ENCODE results near the gene TP63.

Gene TP63

GRCh38 chr3:189896533-189896932 lies 265.3 kb downstream of the TP63 start:
- no peaks in the 10 kb centered on the region for H3K36me3 ChIP-seq (ENCODE audit: control insufficient read depth, insufficient read depth, low read length)
- no peak overlapping the region for H3K9ac ChIP-seq
- H3K79me2 ChIP-seq, result no peaks in the 10 kb centered on the region
- no peaks in the 10 kb centered on the region for H3K4me1 ChIP-seq
- no peak for TF ChIP-seq CTCF (IDR thresholded peaks at IDR 0.05)
- no peak overlapping the region for H3K4me3 ChIP-seq (ENCODE audit: low read depth, low read length)
- H2AFZ ChIP-seq, result no peak overlapping the region
- no peaks in the 10 kb centered on the region for H3K9me3 ChIP-seq (ENCODE audit: control insufficient read depth, low read length)
- H3K27me3 ChIP-seq (ENCODE audit: control insufficient read depth, insufficient read depth, low read length), result no peaks in the 10 kb centered on the region
- H3K27ac ChIP-seq, result no peak overlapping the region
- no peak overlapping the region for H3K4me2 ChIP-seq (ENCODE audit: low read length)

- Histone ChIP-seq H2AFZ (no peak overlapping the region), H3K27ac (no peak overlapping the region), H3K9me3 (ENCODE audit: control insufficient read depth, low read length) (no peaks in the 10 kb centered on the region), H3K9ac (no peak overlapping the region), H3K4me1 (no peaks in the 10 kb centered on the region), H3K27me3 (ENCODE audit: control insufficient read depth, insufficient read depth, low read length) (no peaks in the 10 kb centered on the region), H3K4me2 (ENCODE audit: low read length) (no peak overlapping the region), H3K79me2 (no peaks in the 10 kb centered on the region), H3K4me3 (ENCODE audit: low read depth, low read length) (no peak overlapping the region), H3K36me3 (ENCODE audit: control insufficient read depth, insufficient read depth, low read length) (no peaks in the 10 kb centered on the region)
- TF ChIP-seq CTCF (IDR thresholded peaks at IDR 0.05), result no peak
Measured at GRCh38 chr3:189897406-189897805, 266.2 kb downstream of the TP63 start.

GRCh38 chr3:189898559-189899153 lies 267.5 kb downstream of the TP63 start:
- no peak overlapping the region for H3K4me2 ChIP-seq (ENCODE audit: low read length)
- H3K36me3 ChIP-seq (ENCODE audit: control insufficient read depth, insufficient read depth, low read length), result no peaks in the 10 kb centered on the region
- no peak overlapping the region for H3K9ac ChIP-seq
- no peaks in the 10 kb centered on the region for H3K79me2 ChIP-seq
- no peaks in the 10 kb centered on the region for H3K27me3 ChIP-seq (ENCODE audit: control insufficient read depth, insufficient read depth, low read length)
- H3K27ac ChIP-seq, result no peak overlapping the region
- no peaks in the 10 kb centered on the region for H3K9me3 ChIP-seq (ENCODE audit: control insufficient read depth, low read length)
- H3K4me1 ChIP-seq, result no peaks in the 10 kb centered on the region
- no peak for TF ChIP-seq CTCF (IDR thresholded peaks at IDR 0.05)
- H3K4me3 ChIP-seq (ENCODE audit: low read depth, low read length), result no peak overlapping the region
- H2AFZ ChIP-seq, result no peak overlapping the region

- no peaks in the 10 kb centered on the region for H3K79me2 ChIP-seq
- H3K4me3 ChIP-seq (ENCODE audit: low read depth, low read length), result no peak overlapping the region
- H3K36me3 ChIP-seq (ENCODE audit: control insufficient read depth, insufficient read depth, low read length), result no peaks in the 10 kb centered on the region
- no peak for TF ChIP-seq CTCF (IDR thresholded peaks at IDR 0.05)
- no peak overlapping the region for H3K27ac ChIP-seq
- no peaks in the 10 kb centered on the region for H3K4me1 ChIP-seq
- no peaks in the 10 kb centered on the region for H3K9me3 ChIP-seq (ENCODE audit: control insufficient read depth, low read length)
- H3K4me2 ChIP-seq (ENCODE audit: low read length), result no peak overlapping the region
- no peak overlapping the region for H3K9ac ChIP-seq
- H2AFZ ChIP-seq, result no peak overlapping the region
- no peaks in the 10 kb centered on the region for H3K27me3 ChIP-seq (ENCODE audit: control insufficient read depth, insufficient read depth, low read length)
Measured at GRCh38 chr3:189899186-189899585, 268.0 kb downstream of the TP63 start.

GRCh38 chr3:189900578-189900977 lies 269.4 kb downstream of the TP63 start:
- no peak for TF ChIP-seq CTCF (IDR thresholded peaks at IDR 0.05)
- no peaks in the 10 kb centered on the region for H3K27me3 ChIP-seq (ENCODE audit: control insufficient read depth, insufficient read depth, low read length)
- no peak overlapping the region for H3K4me3 ChIP-seq (ENCODE audit: low read depth, low read length)
- no peak overlapping the region for H3K4me2 ChIP-seq (ENCODE audit: low read length)
- no peak overlapping the region for H2AFZ ChIP-seq
- H3K4me1 ChIP-seq, result no peaks in the 10 kb centered on the region
- no peaks in the 10 kb centered on the region for H3K79me2 ChIP-seq
- H3K9ac ChIP-seq, result no peak overlapping the region
- no peak overlapping the region for H3K27ac ChIP-seq
- no peaks in the 10 kb centered on the region for H3K36me3 ChIP-seq (ENCODE audit: control insufficient read depth, insufficient read depth, low read length)
- H3K9me3 ChIP-seq (ENCODE audit: control insufficient read depth, low read length), result no peaks in the 10 kb centered on the region
